Stomach (tissue), 9 donors: ENCODE measurements around the gene EML6. TPM values are rescaled to one million over a fixed set of nuclear protein-coding genes. Genes with fewer than 3 reads are reported as not detected.

Source experiments
- DNase-seq, 2 donors: peaks; one replicate each; pipeline versions ENCODE4 v3.0.0 to v3.0.0-alpha.2; 2013 to 2019
- H3K27ac ChIP-seq, 5 donors: fragments of 200-600 bp in 4 of 5; sonication (generic) in 4 of 5; one replicate each; pipeline ENCODE4 v1.5.1; 2013 to 2019; ENCODE audit warnings: mild to moderate bottlenecking in 1 of 5, moderate library complexity in 1 of 5
- H3K27me3 ChIP-seq, 3 donors: fragments of 200-600 bp; sonication (generic); one replicate each; pipeline ENCODE4 v1.5.1; 2017 to 2019; ENCODE audit warnings: mixed run types in 1 of 3
- H3K36me3 ChIP-seq, 4 donors: fragments of 200-600 bp; sonication (generic); 1 replicate in 3 of 4; 2 replicates in 1 of 4; pipeline ENCODE4 v1.5.1; 2016 to 2019
- H3K4me1 ChIP-seq, 4 donors: fragments of 200-600 bp; sonication (generic); one replicate each; pipeline ENCODE4 v1.5.1; 2016 to 2019
- H3K4me3 ChIP-seq, 4 donors: fragments of 200-600 bp; sonication (generic) in 3 of 4; one replicate each; pipeline ENCODE4 v1.5.1; 2016 to 2019; ENCODE audit warnings: mild to moderate bottlenecking in 1 of 4
- H3K9me3 ChIP-seq, 4 donors: fragments of 200-600 bp; sonication (generic); one replicate each; pipeline ENCODE4 v1.5.1; 2016 to 2019
- CTCF ChIP-seq, 7 experiments: fragments of 450-650 bp in 4 of 7; fragments of 200-600 bp in 3 of 7; sonication (generic) in 3 of 7; IDR thresholded peaks; one replicate each; pipeline ENCODE4 v1.5.1; 2016 to 2019; ENCODE audit warnings: antibody characterized with exemption in 7 of 7, control low read depth in 2 of 7, mild to moderate bottlenecking in 1 of 7
- EP300 ChIP-seq: sonication (generic); formaldehyde crosslinking; IDR thresholded peaks from one replicate; pipeline ENCODE4 v1.6.1; 2017; ENCODE audit warnings: antibody characterized with exemption
- POLR2A ChIP-seq, 4 donors: fragments of 450-650 bp; IDR thresholded peaks; one replicate each; pipeline ENCODE4 v1.6.1; 2016; ENCODE audit warnings: antibody characterized with exemption in 4 of 4, control low read depth in 2 of 4, mild to moderate bottlenecking in 1 of 4, moderate library complexity in 1 of 4
- POLR2AphosphoS5 ChIP-seq, 3 donors: sonication (generic); formaldehyde crosslinking; IDR thresholded peaks; one replicate each; pipeline ENCODE4 v1.6.1; 2016; ENCODE audit warnings: antibody characterized with exemption in 3 of 3
- WGBS, 5 donors: extraction: QIAGEN DNeasy Blood & Tissue Kit in 3 of 5; methylation state at CpG; one replicate each; pipeline versions ENCODE4 v1.1.5 to v1.1.7; 2013 to 2018; 5-methylcytosine and 5-hydroxymethylcytosine counted together
- intact Hi-C: fragments of 100-400 bp; cut with DNase I; formaldehyde crosslinking; loops from one replicate; pipeline ENCODE4 v1.15.1; 2023; ENCODE audit warnings: low total_unique reads
- polyA plus RNA-seq, 3 donors: library from polyadenylated mRNA; stranded (reverse); fragments of 200-250 nt; gene quantifications; one replicate each; pipeline ENCODE4 v1.2.3, GENCODE V29; 2013
- total RNA-seq, 5 donors: library from RNA; depleted of rRNA; stranded (reverse); fragments of >200 nt; gene quantifications; one replicate each; pipeline versions ENCODE4 v1.1.0 to v1.2.3, GENCODE V29; 2014 to 2016
- donor health status: healthy with polysubstance abuse.
- donor health status: Bipolar disorder and iron deficiency.
- donor health status: healthy.

EML6 gene
- total and polyA plus RNA-seq, 8 donors: 0.45 to 10.1 (median 1.8) TPM; not detected in 1

- Histone ChIP-seq H3K9me3 (no peaks in the 10 kb centered on the region), H3K27ac (no peak overlapping the region), H3K4me1 (peaks cover 0 to 14% (median 0%) of the 10 kb centered on the region in 4 donors), H3K36me3 (no peaks in the 10 kb centered on the region), H3K4me3 (no peak overlapping the region), H3K27me3 (no peaks in the 10 kb centered on the region)
- no peak for TF ChIP-seq POLR2A (IDR thresholded peaks at IDR 0.05)
- no peak for TF ChIP-seq CTCF (IDR thresholded peaks at IDR 0.05)
- TF ChIP-seq POLR2AphosphoS5 (IDR thresholded peaks at IDR 0.05): no peak
- no peak for TF ChIP-seq EP300
- intact Hi-C loops: no loop called here
- peak in 1 of 2 donors; percentile 34 for DNase-seq
- 43 to 76% (median 68%) methylated on average over 8 of the region's 8 CpGs for WGBS, 5 donors
Observed at GRCh38 chr2:54927085-54927750, 203.8 kb downstream of the EML6 start.

- Histone ChIP-seq H3K4me1 (peaks cover 0 to 14% (median 0%) of the 10 kb centered on the region in 4 donors), H3K4me3 (no peak overlapping the region), H3K27me3 (no peaks in the 10 kb centered on the region), H3K27ac (no peak overlapping the region), H3K36me3 (no peaks in the 10 kb centered on the region), H3K9me3 (no peaks in the 10 kb centered on the region)
- intact Hi-C loops: no loop called here
- no peak for TF ChIP-seq POLR2A (IDR thresholded peaks at IDR 0.05)
- no peak for TF ChIP-seq CTCF (IDR thresholded peaks at IDR 0.05)
- TF ChIP-seq POLR2AphosphoS5 (IDR thresholded peaks at IDR 0.05): no peak
- no peak for TF ChIP-seq EP300
- 82 to 89% (median 85%) methylated on average over 16 of the region's 16 CpGs for WGBS, 5 donors
- DNase-seq: no peak
Observed at GRCh38 chr2:54927751-54928615, 204.5 kb downstream of the EML6 start.

- no peaks in the 10 kb centered on the region for H3K36me3 ChIP-seq
- H3K9me3 ChIP-seq: no peaks in the 10 kb centered on the region
- no peaks in the 10 kb centered on the region for H3K27me3 ChIP-seq
- intact Hi-C loops: no loop called here
- H3K27ac ChIP-seq: no peak overlapping the region
- no peak overlapping the region for H3K4me3 ChIP-seq
- no peak for DNase-seq
- peaks cover 0 to 14% (median 0%) of the 10 kb centered on the region in 4 donors for H3K4me1 ChIP-seq
- TF ChIP-seq CTCF (IDR thresholded peaks at IDR 0.05): no peak
- no peak for TF ChIP-seq POLR2A (IDR thresholded peaks at IDR 0.05)
- TF ChIP-seq POLR2AphosphoS5 (IDR thresholded peaks at IDR 0.05): no peak
- no peak for TF ChIP-seq EP300
- 75 to 90% (median 84%) methylated on average over 4 of the region's 4 CpGs for WGBS, 5 donors
Observed at GRCh38 chr2:54928719-54929118, 205.3 kb downstream of the EML6 start.

GRCh38 chr2:54931473-54931872 is 208.0 kb downstream of the EML6 start:
- no peak overlapping the region for H3K27ac ChIP-seq
- peaks cover 0 to 11% (median 0%) of the 10 kb centered on the region in 4 donors for H3K4me1 ChIP-seq
- H3K27me3 ChIP-seq: no peaks in the 10 kb centered on the region
- no peak for DNase-seq
- no peaks in the 10 kb centered on the region for H3K9me3 ChIP-seq
- no peak overlapping the region for H3K4me3 ChIP-seq
- WGBS, 5 donors: 68 to 89% (median 75%) methylated on average over 6 of the region's 6 CpGs
- H3K36me3 ChIP-seq: no peaks in the 10 kb centered on the region
- TF ChIP-seq POLR2A (IDR thresholded peaks at IDR 0.05) (no peak), EP300 (no peak), CTCF (IDR thresholded peaks at IDR 0.05) (no peak), POLR2AphosphoS5 (IDR thresholded peaks at IDR 0.05) (no peak)
- intact Hi-C loops: no loop called here
